Measurements from ENCODE around the gene HOXA9. TPM values are rescaled to one million over a fixed set of nuclear protein-coding genes. Genes with fewer than 3 reads are reported as not detected.

Gene HOXA9
- total RNA-seq, 2 experiments from 2014 or later, result 0.19 TPM; not detected in 1

DNA sequence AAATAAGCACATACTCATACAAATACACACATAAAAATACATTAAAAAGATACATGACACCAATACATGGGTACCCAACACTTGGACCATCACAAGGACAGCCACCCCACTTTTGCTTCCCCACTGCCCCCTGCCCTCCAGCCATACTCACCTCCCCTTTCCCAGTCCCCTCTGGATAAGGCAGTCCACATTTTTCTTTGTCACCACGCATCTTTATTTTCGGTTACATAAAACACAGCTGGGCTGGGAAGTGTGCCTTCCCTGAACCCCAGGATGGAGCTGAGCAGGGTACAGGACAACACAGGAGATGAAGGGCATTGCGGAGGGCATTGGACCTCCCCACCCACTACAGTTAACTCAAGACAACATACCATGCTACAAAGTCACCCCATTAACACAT is 11.8 kb downstream of the HOXA9 start:
- POLR2A ChIA-PET, result no interaction called here
- peaks cover 50% of the 10 kb centered on the region for H3K4me1 Mint-ChIP-seq (ENCODE audit: low read depth)
- peaks cover 85% of the 10 kb centered on the region for H3K27me3 Mint-ChIP-seq
- H3K4me3 Mint-ChIP-seq, result no peak overlapping the region
- CTCF ChIA-PET, result interaction anchor here (0.7 to 2.0 kb wide), 3 partner anchors 26 to 471 kb away, joined by 3 to 5 read pairs (median 4); no protein-coding TSS in a partner anchor
- no peak overlapping the region for H3K27ac Mint-ChIP-seq
- no peak for DNase-seq
- H3K36me3 Mint-ChIP-seq, result peaks cover 4% of the 10 kb centered on the region
- H3K9me3 Mint-ChIP-seq, result no peaks in the 10 kb centered on the region
- intact Hi-C loops (cut with micrococcal nuclease), result loop anchor here (5.0 to 10.0 kb wide), 2 partner anchors 34 to 859 kb away; partner anchors contain the start of genes HOXA11 and SNX10

DNA sequence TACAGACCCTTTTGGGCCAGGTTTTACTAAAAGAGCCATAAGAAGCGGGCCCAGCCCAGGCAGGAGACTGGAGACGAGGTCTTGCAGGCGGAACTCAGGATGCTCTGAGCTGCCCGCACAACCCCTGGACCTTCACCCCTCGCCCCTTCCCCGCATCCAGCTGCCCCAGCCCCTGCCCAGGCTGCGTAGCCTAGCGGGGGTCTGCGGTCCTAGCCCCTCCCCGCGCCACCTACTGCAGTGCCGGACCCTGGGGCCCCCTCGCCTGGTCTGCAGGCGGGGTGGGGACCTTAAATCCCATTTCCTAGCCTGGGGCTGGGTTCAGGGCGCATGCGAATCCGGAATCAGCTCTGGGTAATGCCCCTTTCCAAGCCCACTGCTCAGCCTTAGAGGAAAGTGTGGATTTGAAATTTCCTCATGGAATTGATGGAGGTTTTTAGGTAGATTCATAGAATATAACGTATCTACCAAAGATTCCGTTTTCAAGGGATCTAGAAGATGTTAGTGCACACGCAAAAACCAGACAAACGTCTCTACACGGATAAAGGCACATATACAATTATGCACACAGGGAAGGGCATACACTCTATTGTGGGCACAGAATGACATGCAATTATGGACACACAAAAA is 12.4 kb downstream of the HOXA9 start:
- Mint-ChIP-seq H3K36me3 (peaks cover 4% of the 10 kb centered on the region), H3K4me1 (ENCODE audit: low read depth) (peaks cover 53% of the 10 kb centered on the region), H3K4me3 (no peak overlapping the region), H3K27ac (no peak overlapping the region), H3K9me3 (no peaks in the 10 kb centered on the region), H3K27me3 (peaks cover 85% of the 10 kb centered on the region)
- CTCF ChIA-PET, result interaction anchor here (1.3 to 5.2 kb wide), 2 partner anchors 11 to 43 kb away, joined by 4 to 72 read pairs; partner anchors contain the start of gene HOXA9
- intact Hi-C loops (cut with micrococcal nuclease), result loop anchor here (5.0 to 10.0 kb wide), 2 partner anchors 34 to 858 kb away; partner anchors contain the start of genes HOXA11 and SNX10
- no peak for DNase-seq
- POLR2A ChIA-PET, result no interaction called here

DNA sequence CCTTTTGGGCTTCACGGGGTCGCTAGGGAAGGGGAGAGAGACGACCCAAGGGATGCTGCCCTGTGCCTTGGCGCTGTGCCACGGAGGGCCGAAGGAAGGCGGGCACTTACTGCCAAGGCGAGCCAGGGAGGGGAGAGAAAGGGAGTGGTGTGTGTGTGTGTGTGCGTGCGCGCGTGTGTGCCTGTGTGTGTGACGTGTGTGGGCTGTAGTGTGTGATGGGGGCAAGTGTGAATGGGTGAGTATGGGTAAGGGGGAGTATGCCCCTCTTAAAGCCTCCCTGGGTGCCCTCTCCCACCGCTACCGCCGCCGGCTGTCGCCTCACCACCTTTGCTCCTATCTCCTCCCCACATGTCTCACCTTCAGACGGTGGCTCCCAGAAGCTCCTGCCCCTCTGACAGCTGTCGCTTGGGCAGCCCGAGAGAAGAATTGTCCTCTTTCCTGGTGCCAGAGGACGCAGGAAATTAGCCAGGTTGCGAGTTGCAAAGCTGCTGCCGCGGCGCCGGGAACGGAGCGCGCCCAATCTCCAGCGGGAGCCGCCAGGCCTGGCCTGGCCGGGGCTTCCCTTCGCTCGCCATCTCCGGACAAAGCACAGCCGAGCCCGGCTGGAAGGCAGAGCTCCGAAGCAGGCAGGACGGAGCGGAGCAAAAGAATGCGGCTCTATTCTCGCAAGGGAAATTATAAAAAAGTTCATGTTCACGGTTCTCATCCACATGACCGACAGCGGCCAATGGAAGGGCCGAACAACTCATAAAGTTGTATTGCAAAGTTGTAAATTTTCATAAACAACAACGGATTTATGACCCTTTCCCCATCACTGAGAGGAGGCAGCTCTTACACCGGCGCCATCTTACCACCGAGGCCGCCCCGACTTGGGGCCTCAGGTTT is 13.2 kb downstream of the HOXA9 start, which contains the start of gene HOXA3:
Gene HOXA3 (minus strand): TSS at position 653 of the 885 bp plus-strand sequence. CDS start 41,943 bp downstream, outside the sequence.
- intact Hi-C loops (cut with micrococcal nuclease), result loop anchor here (2.0 to 10.0 kb wide), 3 partner anchors 13 to 857 kb away; partner anchors contain the start of genes HOXA11, HOXA9 and SNX10
- POLR2A ChIA-PET, result no interaction called here
- peak within 1 kb of the TSS; percentile 52 for H3K4me3 Mint-ChIP-seq

DNA sequence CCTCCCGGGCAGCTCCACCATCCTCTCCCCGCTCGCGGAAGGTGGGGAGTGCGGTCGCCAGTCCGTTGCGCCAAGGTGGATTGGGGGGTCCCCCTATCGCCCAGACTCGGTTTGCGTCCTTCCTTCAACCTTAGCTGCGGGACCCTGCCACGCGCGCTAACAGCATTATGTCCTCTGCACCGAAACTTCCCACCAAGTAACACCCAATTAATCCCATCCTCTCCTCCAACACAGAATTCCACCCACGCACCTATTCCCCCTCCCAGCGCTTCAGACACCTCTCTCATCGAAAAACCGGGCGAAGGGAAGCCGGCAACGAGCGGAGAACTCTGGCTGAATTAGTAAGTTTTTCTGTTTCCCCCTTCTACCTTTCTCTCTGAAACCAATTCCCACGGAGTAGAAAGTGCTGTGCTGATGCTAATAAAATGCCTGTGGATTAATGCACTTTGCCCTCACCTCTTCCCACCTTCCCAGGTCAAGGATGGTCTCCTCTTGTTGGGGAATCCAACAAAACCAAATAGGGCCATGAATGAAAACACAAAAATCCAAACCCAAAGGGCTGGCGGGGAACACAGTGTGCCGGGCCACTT is 13.9 kb downstream of the HOXA9 start:
- POLR2A ChIA-PET, result no interaction called here

More for the DNA sequence above, 13.2 kb downstream of the HOXA9 start, which contains the start of gene HOXA3:
- Mint-ChIP-seq H3K27ac (no peak within 1 kb of the TSS), H3K4me1 (ENCODE audit: low read depth) (peaks cover 48% of the 10 kb centered on the region), H3K27me3 (peaks cover 83% of the 10 kb centered on the region), H3K36me3 (peaks cover 2% of the 10 kb centered on the region), H3K9me3 (no peaks in the 10 kb centered on the region)
- CTCF ChIA-PET, result interaction anchor here (1.3 to 5.2 kb wide), 3 partner anchors 11 to 622 kb away, joined by 3 to 72 read pairs (median 7); partner anchors contain the start of gene HOXA9
- no peak for DNase-seq

DNA sequence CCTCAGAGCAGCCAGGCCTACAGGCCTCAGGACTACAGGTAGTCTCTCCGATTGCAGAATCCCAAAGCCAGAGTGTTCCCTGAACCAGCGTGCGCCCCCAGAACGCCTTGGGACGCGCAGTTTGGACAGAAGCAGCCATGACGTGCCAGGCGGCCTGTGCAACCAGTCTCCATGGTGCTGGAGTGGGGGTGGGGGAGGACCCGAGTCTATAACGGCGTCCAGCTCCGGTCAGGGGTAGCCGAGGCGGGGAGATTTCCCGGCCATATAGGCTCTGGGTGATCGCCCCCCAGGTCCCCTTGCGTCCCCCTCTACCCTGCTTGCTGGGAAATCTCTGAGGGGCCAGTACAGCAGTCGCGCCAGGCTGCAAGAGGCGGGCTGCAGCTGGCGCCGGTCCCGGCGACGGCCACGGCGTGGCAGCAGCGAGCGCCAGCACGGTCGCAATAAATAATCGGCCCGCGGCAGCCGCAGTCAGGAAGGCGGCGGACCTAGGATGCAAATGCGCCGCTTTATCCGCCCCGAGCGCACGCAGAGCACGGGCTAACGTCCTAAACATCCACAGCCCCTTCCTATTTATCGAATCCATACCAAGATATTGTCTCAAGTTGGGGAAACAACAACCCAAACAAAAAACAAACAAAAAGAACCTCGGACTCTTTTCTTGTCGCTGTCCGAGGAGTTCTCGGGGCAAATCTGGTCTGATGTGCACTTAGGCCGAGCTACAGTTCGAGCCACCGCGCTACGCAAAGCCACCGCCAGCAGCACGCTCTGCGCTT is 14.6 kb downstream of the HOXA9 start:
- H3K4me1 Mint-ChIP-seq (ENCODE audit: low read depth), result peaks cover 38% of the 10 kb centered on the region
- H3K4me3 Mint-ChIP-seq, result peak overlapping the region; percentile 52
- H3K9me3 Mint-ChIP-seq, result no peaks in the 10 kb centered on the region
- H3K27ac Mint-ChIP-seq, result no peak overlapping the region
- intact Hi-C loops (cut with micrococcal nuclease), result loop anchor here (2.0 to 10.0 kb wide), 3 partner anchors 14 to 856 kb away; partner anchors contain the start of genes HOXA11, HOXA9 and SNX10
- peaks cover 86% of the 10 kb centered on the region for H3K27me3 Mint-ChIP-seq
- peaks cover 2% of the 10 kb centered on the region for H3K36me3 Mint-ChIP-seq
- CTCF ChIA-PET, result interaction anchor here (0.6 to 5.2 kb wide), 21 partner anchors 9 to 1894 kb away, joined by 3 to 72 read pairs (median 6); partner anchors contain the start of genes EVX1, HOXA1 and HOXA9
- POLR2A ChIA-PET, result interaction anchor here (1.2 to 2.2 kb wide), 2 partner anchors 52 to 57 kb away, joined by 4 read pairs; no protein-coding TSS in a partner anchor
- DNase-seq, result peak; percentile 76

More for the DNA sequence above, 13.9 kb downstream of the HOXA9 start:
- CTCF ChIA-PET, result interaction anchor here (0.9 to 5.2 kb wide), 18 partner anchors 8 to 623 kb away, joined by 3 to 72 read pairs (median 6); partner anchors contain the start of genes HOXA1 and HOXA9
- Mint-ChIP-seq H3K4me3 (peak overlapping the region; percentile 52), H3K9me3 (no peaks in the 10 kb centered on the region), H3K4me1 (ENCODE audit: low read depth) (peaks cover 43% of the 10 kb centered on the region), H3K36me3 (peaks cover 2% of the 10 kb centered on the region), H3K27me3 (peaks cover 85% of the 10 kb centered on the region), H3K27ac (no peak overlapping the region)
- DNase-seq, result no peak
- intact Hi-C loops (cut with micrococcal nuclease), result loop anchor here (2.0 to 10.0 kb wide), 3 partner anchors 13 to 857 kb away; partner anchors contain the start of genes HOXA11, HOXA9 and SNX10

DNA sequence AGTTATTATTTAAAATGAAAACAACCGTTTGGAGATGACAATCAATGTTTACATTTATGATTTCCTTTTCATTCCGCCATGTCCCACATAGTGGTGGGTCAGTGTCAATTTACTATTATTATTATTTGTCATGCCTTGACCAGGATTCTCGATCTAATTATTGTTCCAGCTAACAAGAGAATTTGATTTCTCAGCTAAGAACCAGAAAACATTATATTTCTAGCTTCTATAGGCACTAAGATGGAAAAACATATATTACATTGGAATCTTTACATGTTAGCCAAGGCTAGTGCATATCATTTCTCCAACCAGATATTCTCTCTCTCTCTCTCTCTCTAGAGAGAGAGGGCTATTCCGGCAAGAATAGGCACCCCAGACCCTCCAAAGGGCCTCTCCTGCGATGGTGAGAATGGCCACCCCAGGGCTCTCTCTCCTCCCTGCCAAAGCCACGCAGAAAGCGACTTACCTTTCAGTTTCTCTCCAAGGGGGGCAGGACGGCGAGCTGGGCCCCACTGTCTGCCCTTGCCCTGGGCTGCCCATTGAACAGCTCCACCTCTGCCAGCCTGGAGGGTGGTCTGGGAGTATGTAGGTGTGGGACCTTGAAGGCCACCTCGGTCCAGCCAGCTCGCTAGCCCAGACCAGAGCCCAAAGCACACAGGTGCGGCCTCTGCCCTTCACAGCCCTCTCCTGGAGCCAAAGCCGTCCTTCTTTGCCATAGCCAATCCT is 15.3 kb downstream of the HOXA9 start:
- DNase-seq, result no peak
- Mint-ChIP-seq H3K36me3 (peaks cover 2% of the 10 kb centered on the region), H3K27me3 (peaks cover 84% of the 10 kb centered on the region), H3K9me3 (no peaks in the 10 kb centered on the region), H3K27ac (no peak overlapping the region), H3K4me1 (ENCODE audit: low read depth) (peaks cover 31% of the 10 kb centered on the region), H3K4me3 (no peak overlapping the region)
- intact Hi-C loops (cut with micrococcal nuclease), result loop anchor here (2.0 to 10.0 kb wide), 3 partner anchors 15 to 855 kb away; partner anchors contain the start of genes HOXA11, HOXA9 and SNX10
- CTCF ChIA-PET, result interaction anchor here (0.6 to 5.2 kb wide), 21 partner anchors 9 to 1894 kb away, joined by 3 to 72 read pairs (median 6); partner anchors contain the start of genes EVX1, HOXA1 and HOXA9
- POLR2A ChIA-PET, result interaction anchor here (1.2 to 2.2 kb wide), 2 partner anchors 52 to 56 kb away, joined by 4 read pairs; no protein-coding TSS in a partner anchor

DNA sequence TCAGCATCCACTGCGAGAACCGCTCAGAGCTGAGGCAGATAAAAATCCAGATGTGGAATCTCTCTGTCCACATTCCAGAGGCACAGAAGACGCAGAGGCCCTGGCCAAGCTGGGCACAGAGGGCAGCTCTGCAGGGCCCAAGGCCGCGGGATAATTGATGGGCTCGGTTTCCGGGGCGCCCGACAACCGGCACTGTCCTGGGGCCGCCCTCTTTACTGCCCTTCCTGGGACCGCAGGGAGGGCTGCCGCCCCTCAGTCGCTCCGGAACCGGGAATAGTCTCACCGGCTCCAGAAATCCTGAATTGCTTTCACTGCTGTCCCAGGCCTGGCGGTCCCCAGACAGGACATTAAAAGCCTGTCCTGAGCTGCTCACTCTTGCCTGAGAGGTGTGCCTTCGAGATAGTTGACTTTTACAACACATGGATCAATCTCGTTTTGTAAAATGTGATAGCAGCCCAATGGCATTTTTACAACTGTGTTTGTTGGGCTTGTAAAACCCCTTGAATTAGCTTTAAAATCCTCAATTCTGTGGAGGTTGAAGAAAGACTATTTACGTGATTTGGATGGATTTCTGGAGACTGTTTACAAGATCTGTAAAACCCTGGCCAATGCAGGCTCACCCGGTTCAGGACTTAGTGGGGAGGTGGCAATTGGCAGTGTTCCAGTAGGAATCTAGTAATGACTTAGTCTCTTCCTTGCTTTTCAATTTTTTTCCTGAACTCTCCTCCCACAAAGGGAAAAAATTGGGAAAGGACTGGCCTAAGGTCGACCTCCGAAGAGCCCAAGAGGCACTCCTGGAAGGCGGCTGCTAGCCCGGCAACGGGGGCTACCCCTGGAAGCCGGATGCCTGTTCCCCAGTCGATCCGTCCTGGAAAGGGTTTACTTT is 16.3 kb downstream of the HOXA9 start:
- ChIA-PET POLR2A (interaction anchor here (0.5 to 2.2 kb wide), 2 partner anchors 51 to 52 kb away, joined by 4 read pairs; no protein-coding TSS in a partner anchor), CTCF (interaction anchor here (0.8 to 5.2 kb wide), 9 partner anchors 15 to 772 kb away, joined by 3 to 72 read pairs (median 7); partner anchors contain the start of genes EVX1 and HOXA9)
- Mint-ChIP-seq H3K4me1 (ENCODE audit: low read depth) (peaks cover 24% of the 10 kb centered on the region), H3K27ac (no peak overlapping the region), H3K4me3 (no peak overlapping the region), H3K9me3 (no peaks in the 10 kb centered on the region), H3K36me3 (no peaks in the 10 kb centered on the region), H3K27me3 (peaks cover 77% of the 10 kb centered on the region)
- intact Hi-C loops (cut with micrococcal nuclease), result no loop called here
- DNase-seq, result no peak

DNA sequence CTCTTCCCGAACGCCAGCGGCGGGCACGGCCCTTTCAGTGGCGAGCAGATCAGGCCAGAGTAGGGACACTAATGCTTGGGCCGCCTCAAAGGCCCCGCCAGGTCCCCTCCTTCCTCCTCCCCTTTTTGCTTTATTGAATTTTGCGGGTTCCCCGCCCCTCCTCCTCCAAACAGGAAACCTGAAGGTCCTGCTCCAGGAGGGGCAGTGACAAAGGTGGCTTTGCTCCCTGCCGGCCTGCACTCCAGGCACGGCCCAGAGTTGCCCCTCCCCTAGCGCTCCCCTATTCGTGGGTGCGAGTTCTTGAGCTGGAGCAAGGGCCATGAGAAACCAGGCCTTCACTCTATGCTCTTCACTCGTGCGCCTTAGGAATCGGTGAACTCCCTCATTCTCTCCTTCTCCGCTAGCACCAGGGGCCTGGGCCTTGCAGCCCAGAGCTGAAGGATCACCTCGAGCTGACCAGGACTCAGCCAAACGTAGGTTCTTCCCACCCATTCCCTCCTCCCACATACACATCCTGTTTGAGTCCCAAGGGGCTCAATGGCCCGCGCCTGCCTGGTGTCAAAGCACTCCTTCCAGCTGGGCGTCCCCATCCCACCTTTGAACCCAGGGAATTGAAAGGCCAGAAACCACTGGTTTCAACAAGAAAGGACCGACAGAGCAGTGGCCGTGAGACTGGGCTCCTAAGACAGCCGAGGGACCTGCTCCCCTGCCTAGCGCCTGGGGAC is 17.1 kb downstream of the HOXA9 start:
- POLR2A ChIA-PET, result interaction anchor here (0.5 to 2.2 kb wide), 2 partner anchors 50 to 51 kb away, joined by 4 read pairs; no protein-coding TSS in a partner anchor
- Mint-ChIP-seq H3K36me3 (no peaks in the 10 kb centered on the region), H3K27me3 (peaks cover 69% of the 10 kb centered on the region), H3K9me3 (no peaks in the 10 kb centered on the region), H3K27ac (no peak overlapping the region), H3K4me3 (no peak overlapping the region), H3K4me1 (ENCODE audit: low read depth) (peaks cover 24% of the 10 kb centered on the region)
- intact Hi-C loops (cut with micrococcal nuclease), result no loop called here
- no peak for DNase-seq
- CTCF ChIA-PET, result interaction anchor here (1.0 to 5.2 kb wide), 3 partner anchors 15 to 771 kb away, joined by 3 to 72 read pairs (median 6); partner anchors contain the start of gene HOXA9
